GM21717 (cell line): Measurements from ENCODE around the gene SLC22A4.

ENCODE experiments used
- ATAC-seq: cut with Tn5 transposase; IDR thresholded peaks from one replicate; pipeline ENCODE4 v1.9.1; 2021; ENCODE audit warnings: mild to moderate bottlenecking, moderate library complexity; ENCODE audit not compliant: unreplicated experiment

Gene SLC22A4

GRCh38 chr5:132293992-132294727 is at the start of gene SLC22A4:
Gene SLC22A4, plus strand, starts transcription at chr5:132294394. Its CDS starts 223 bp downstream, at chr5:132294617.
- peak; percentile 73 for ATAC-seq

DNA sequence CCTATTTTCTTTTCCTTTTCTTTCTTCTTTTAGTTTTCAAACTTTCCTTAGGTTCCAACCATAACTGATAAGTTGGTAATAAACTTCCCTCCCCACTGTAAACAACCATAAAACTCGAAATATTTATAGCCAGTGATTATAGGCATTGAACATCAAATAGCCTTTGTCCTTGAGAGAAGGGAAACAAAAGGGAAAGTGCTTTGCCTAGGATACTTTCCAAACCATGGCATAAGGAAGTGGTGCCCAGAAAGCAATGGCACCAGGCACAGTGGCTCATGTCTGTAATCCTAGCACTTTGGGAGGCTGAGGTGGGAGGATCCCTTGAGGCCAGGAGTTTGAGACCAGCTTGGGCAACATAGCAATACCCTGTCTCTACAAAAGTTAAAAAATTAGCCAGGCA is 48.6 kb upstream of the SLC22A4 start:
- no peak for ATAC-seq

- ATAC-seq: no peak
These were observed 47.4 kb upstream of the SLC22A4 start for GRCh38 chr5:132246806-132247205.

GRCh38 chr5:132250547-132250946 is 43.6 kb upstream of the SLC22A4 start:
- ATAC-seq: no peak

DNA sequence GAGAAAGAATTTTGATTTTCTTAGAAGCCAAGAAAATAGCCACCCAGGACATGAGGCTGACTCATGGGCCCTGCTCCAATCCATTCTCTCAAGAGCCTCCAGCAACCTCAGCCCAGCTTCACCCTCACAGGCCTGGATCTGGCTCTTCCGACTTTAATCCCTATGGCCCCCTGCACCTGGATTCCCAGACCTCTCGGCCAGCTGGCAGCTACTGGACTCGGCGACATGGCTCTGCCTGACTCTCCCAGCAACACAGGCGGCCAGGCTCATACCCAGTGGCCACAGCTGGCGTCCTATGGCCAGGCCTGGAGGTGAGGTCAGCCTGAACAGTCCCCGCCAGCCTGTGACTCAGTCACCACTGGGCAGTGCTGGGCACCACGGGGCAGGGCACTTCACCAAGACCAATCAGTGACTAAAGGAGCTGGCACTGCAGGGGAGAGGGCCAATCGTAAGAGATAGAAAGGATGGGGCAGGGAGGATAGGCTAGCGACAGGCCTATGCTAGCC is 42.9 kb upstream of the SLC22A4 start:
- no peak for ATAC-seq

- ATAC-seq: no peak
These were observed 41.2 kb upstream of the SLC22A4 start for GRCh38 chr5:132253008-132253441.

DNA sequence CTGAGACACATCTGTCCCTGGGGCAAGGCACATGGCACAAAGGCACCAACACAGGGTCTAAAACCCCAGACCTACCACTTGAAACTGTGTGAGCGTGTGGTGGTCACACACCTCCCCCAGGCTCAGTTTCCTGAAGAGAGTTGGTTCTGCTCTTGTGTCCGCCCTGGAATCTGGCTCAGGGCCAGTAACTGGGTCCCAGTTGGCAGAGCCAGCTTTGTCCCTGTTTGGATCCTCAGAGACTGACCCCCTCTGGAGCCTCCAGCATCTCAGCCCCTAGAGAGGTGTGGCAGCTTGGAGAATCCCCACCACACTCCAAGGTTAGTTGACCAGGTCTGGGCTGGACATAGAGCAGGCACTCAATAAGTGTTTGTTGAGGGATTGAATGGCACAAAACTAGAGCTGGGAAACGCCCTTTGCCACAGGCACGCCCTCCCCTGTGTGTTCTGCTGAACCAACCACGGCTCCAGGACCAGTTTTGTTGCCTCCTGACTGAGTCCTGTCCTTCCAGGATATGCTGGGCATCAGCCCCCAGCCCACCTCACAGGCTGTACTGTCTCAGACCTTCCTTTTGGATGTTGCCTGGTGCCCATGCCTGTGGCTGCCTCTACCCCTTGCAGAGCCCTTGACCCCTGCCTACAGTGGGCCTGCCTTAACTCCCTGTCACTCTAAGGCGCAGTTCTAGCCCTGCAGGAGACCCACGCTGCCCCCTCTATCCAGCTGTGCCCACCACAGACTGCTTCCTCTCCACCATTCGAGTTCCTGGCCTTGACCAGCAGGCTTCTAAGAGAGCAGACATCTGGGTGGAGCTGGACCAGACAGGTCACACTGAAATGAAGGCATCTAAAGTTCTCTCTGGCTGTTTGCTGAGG is 40.5 kb upstream of the SLC22A4 start:
- ATAC-seq: no peak

DNA sequence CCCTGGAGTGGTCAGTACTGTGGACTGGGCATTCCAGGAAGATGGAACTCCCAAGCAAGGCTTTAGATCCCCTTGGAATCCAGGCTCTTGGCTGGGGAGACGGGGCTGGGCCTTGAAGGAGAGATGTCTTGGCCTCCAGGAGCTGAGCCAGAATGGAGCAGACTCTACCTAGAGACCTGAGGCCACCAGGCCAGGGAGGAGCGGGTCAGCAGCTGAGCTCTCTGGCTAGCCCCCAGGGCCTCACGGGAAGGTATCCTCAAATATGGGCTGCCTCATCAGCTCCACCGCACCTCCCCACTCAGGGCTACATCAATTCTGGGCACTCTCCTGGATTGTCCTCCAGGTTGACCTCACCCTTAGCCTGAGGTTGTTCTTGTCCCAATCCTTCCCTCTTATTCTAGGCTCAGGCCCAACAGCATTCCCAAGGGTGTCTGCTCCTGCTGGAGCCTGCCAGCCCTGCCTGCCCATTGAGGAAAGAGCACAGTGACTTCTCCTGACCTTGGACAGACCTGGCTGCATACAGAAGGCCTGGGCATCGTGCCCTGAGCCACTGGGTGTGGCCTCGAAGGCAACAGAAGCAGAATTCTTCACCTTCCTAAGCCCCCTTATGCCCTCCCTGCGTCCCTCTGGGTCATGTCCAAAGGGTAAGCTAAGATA is 39.7 kb upstream of the SLC22A4 start:
- no peak for ATAC-seq

- no peak for ATAC-seq
These were observed 38.0 kb upstream of the SLC22A4 start for GRCh38 chr5:132256086-132256782.

DNA sequence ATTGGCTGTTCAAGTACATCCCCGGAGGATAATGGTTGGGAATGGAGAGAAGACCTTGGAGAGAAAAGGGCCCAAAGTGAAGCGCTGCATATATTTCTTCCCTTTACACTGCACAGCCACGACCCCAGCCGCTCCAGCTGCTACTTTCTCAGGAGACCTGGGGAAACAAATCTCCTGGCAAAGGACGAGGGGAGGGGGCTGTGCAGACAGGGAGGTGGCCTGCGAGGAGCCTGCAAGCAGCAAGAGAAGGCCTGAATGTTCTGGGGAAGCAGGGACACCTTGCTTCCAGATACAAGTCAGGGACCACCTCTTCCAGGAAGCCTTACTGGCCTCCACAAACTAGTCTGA is 37.4 kb upstream of the SLC22A4 start:
- no peak for ATAC-seq

- no peak for ATAC-seq
These were observed 36.8 kb upstream of the SLC22A4 start, which contains the start of gene PDLIM4 for GRCh38 chr5:132257131-132258101. Gene PDLIM4, plus strand, starts transcription at chr5:132257696. Its CDS starts 39 bp downstream, at chr5:132257735.

DNA sequence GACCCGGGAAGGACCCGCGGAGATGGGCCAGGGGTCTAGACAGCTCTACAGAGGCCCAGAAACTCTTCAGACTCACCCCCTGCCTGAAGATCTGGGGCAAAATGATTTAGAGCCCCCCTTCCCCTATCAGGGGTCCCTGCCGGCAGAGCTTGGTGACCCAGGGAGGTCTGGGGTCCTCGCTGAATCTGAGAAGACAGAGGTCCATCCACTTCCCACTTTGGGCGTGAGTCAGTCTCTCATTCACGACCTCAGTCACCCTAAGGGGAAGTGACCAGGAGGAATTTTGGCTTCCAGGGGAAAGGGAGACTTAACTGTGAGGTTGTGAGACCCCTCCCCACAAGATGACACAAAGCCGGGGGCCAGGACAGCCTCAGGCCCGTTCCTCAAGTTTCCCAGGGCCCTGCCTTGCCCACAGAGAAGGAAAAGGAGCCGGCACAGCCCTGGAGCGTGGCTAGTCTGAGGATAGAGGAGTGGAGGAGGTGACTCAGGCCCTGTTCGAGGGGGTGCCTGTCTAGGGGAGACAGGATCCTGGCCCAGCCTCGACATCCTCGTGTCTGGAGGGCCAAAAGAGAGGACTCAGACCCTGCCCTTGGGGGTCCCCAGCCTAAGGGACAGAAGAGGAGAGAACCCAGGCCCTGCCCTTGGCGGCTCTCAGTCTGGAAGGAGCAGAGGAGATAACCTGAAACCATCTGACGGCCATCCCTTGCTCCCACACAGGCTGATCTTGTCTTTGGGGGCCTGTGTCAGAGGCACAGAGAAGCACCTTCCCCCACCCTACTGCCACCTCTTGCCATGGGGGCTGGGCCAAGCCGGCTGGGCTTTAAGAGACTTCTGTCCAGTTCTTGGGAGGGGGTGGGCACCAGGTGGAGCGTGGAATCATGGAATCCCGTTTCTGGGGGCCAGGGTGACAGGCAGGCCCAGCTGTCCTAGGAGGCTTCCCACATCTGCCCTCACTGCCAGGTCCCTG is 35.8 kb upstream of the SLC22A4 start:
- ATAC-seq: no peak

DNA sequence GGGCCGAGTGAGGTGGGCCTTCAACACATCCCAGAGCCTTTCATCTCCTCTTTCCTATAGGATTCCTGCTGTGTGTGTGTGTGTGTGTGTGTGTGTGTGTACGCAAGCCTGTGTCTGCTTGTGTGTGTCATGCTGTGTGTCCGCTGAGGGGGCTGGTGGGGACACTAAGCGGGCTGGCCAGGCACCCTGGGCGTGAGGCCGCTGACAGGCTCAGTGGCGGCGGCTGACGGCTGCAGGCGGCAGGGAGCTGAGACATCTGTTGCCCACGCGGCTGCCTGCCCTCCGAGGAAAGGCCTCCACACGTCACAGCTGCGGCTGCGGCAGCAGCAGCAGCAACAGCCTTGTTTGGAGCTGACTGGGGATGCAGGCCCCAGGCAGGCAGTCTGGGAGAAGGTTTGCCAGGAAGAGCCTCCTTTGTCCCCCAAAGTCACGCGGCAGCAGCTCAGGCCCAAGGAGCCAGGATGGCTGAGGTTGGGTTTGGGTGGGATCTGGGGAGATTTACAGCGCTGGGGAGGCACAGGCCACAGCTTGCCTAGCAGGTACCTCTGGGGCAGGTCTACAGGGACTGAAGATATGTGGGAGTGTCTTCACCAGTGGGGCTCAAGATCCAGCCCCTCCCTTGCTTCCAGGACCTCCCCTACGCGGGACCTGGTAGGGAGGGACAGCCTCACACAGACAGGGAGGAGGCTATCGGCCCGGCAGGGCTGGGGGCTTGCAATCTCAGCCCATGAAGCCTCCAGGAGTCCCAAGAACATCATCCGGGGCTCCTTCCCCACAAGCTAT is 34.9 kb upstream of the SLC22A4 start:
- ATAC-seq: no peak

- ATAC-seq: no peak
These were observed 34.1 kb upstream of the SLC22A4 start for GRCh38 chr5:132260051-132260450.

DNA sequence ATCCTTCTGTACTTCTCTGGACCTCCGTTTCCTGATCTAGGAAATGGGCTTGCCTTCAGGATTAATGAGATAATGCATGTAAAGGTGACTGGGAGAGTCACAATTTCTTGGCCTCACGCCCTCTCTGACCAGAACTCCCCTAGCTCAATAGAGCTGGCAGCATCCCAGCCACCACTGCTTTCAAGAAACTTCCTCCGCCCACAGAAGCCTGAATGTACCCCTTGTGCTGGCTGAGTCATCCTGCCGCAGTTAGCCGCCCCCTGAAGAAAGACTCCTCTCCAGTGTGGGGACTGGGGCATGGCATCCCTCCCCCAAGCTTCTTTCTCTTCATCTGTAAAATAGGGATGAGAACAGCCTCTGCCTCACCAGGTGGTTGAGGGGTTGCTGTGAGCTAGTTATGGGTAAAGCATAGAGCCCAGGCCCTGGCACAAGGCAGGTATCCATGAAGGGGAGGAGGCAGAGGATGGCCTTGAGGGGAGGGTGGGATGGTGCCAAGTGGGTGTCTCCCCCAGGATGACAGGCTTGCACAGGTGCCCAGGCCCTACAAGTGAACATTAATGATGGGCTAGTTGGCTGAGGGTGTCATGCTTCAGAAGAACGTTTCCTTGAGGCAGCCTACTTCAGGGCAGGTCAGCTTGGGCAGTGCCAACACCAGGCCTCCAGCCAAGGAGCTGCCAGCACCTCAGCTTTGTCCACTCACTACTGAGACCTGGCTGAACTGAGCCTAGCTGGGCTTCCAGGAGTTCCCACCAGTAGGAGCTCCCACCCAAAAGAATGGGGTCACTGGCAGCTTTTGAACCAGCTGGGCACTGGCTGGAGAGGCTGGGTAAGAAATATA is 33.3 kb upstream of the SLC22A4 start:
- no peak for ATAC-seq
